K562 (cell line): ENCODE results near the gene OSGEP. TPM values are rescaled to one million over a fixed set of nuclear protein-coding genes. Genes with fewer than 3 reads are reported as not detected.

ENCODE experiments used
- BCLAF1 ChIP-seq, 2 experiments: fragments of 450-650 bp in 1 of 2; IDR thresholded peaks; 2 replicates each; pipeline ENCODE4 v1.6.1; 2011 to 2017; ENCODE audit warnings: low read depth in 2 of 2, antibody characterized with exemption in 1 of 2, borderline replicate concordance in 1 of 2, low read length in 1 of 2, mild to moderate bottlenecking in 1 of 2, mixed read lengths in 1 of 2; ENCODE audit not compliant: control insufficient read depth in 1 of 2
- CTBP1 ChIP-seq: fragments of 450-650 bp; IDR thresholded peaks from 2 replicates; pipeline ENCODE4 v1.6.1; 2016; ENCODE audit warnings: borderline replicate concordance
- HDAC8 ChIP-seq: fragments of 450-650 bp; IDR thresholded peaks from 2 replicates; pipeline ENCODE4 v1.6.1; 2016; ENCODE audit warnings: mild to moderate bottlenecking, missing genetic modification characterization, moderate library complexity, missing compliant biosample characterization
- HMG20A ChIP-seq: fragments of 450-650 bp; formaldehyde crosslinking; conservative IDR thresholded peaks from 2 replicates; pipeline ENCODE4 v1.4.0; 2020; ENCODE audit warnings: mild to moderate bottlenecking, mixed read lengths
- KDM2B ChIP-seq: fragments of 250-450 bp; sonication (Bioruptor Pico); IDR thresholded peaks from 2 replicates; pipeline ENCODE4 v1.8.0; 2021; ENCODE audit warnings: mild to moderate bottlenecking, moderate library complexity
- MTA3 ChIP-seq: fragments of 450-650 bp; formaldehyde crosslinking; IDR thresholded peaks from 2 replicates; pipeline ENCODE4 v1.6.1; 2017; ENCODE audit warnings: mild to moderate bottlenecking, borderline replicate concordance
- SMAD2 ChIP-seq: fragments of 150-350 bp; IDR thresholded peaks from 2 replicates; pipeline ENCODE4 v1.6.1; 2014; ENCODE audit warnings: low read depth, mild to moderate bottlenecking, low read length
- SRF ChIP-seq, 2 experiments: fragments of 250-450, 450-650 bp in 1 of 2; sonication (Bioruptor Pico) in 1 of 2; sonication (generic) in 1 of 2; formaldehyde crosslinking; IDR thresholded peaks; 2 replicates each; pipeline versions ENCODE4 v1.5.0 to v1.5.1; 2020 to 2022; ENCODE audit warnings: mild to moderate bottlenecking in 1 of 2, missing genetic modification reagents in 1 of 2
- TEAD1 ChIP-seq, 2 experiments: fragments of 450-650 bp in 1 of 2; sonication (generic) in 1 of 2; formaldehyde crosslinking; IDR thresholded peaks; 2 replicates each; pipeline versions ENCODE4 v1.4.0 to v1.8.0; 2020 to 2022; ENCODE audit warnings: mild to moderate bottlenecking in 2 of 2, missing genetic modification reagents in 1 of 2
- TGIF2 ChIP-seq: sonication (generic); formaldehyde crosslinking; IDR thresholded peaks from 2 replicates; pipeline ENCODE4 v1.8.1; 2022; ENCODE audit warnings: mild to moderate bottlenecking, missing genetic modification reagents, moderate library complexity
- ZNF175 ChIP-seq: fragments of 200-800 bp; sonication (Bioruptor generic); IDR thresholded peaks from 2 replicates; pipeline ENCODE4 v1.6.1; 2016; ENCODE audit warnings: low read depth, mild to moderate bottlenecking, missing genetic modification characterization, missing compliant biosample characterization
- ZNF232 ChIP-seq: sonication (generic); formaldehyde crosslinking; IDR thresholded peaks from 2 replicates; pipeline ENCODE4 v1.8.0; 2022; ENCODE audit warnings: mild to moderate bottlenecking, missing genetic modification reagents
- ZNF609 ChIP-seq: sonication (generic); formaldehyde crosslinking; IDR thresholded peaks from 2 replicates; pipeline ENCODE4 v1.8.1; 2023; ENCODE audit warnings: missing genetic modification reagents, mild to moderate bottlenecking, borderline replicate concordance
- polyA plus RNA-seq, 8 experiments: library from polyadenylated mRNA; depleted of rRNA in 4 of 8; stranded (reverse) in 5 of 8; unstranded in 3 of 8; fragments of >200 nt; fragmentation: Nextera tagmentation in 2 of 8; fragmentation: Illumina TruSeq in 1 of 8; extraction: Ambion mirVana in 2 of 8; extraction: Trizol in 1 of 8; gene quantifications; 2 replicates each; pipeline versions ENCODE4 v1.2.1 to v1.2.3, GENCODE V29; 2011 to 2014; ENCODE audit warnings: inconsistent platforms in 1 of 8, missing spikeins in 1 of 8
- total RNA-seq, 7 experiments: library from RNA; depleted of rRNA in 6 of 7; stranded (reverse); fragments of >200 nt in 6 of 7; fragmentation: Illumina TruSeq in 2 of 7; extraction: Trizol in 2 of 7; gene quantifications; 2 replicates each; pipeline versions ENCODE4 v1.2.1 to v1.2.3, GENCODE V29; 2011 to 2021; ENCODE audit warnings: low replicate concordance in 1 of 7
- TF ChIP-seq, protein P1 (sequence below): fragments of 250-450 bp; sonication (Bioruptor Pico); IDR thresholded peaks from 2 replicates; pipeline ENCODE4 v1.8.0; 2021; ENCODE audit warnings: mild to moderate bottlenecking, moderate library complexity
- TF ChIP-seq, protein P2 (sequence below): fragments of 250-450 bp; sonication (Bioruptor Pico); IDR thresholded peaks from 2 replicates; pipeline ENCODE4 v1.6.1; 2021; ENCODE audit warnings: mild to moderate bottlenecking

Gene OSGEP
- total and polyA plus RNA-seq, 9 of the 15 experiments (the other 6 are each of a cell fraction or from before 2014, with no cell fraction given) = 32.1 to 59.2 (median 44.1) TPM

DNA sequence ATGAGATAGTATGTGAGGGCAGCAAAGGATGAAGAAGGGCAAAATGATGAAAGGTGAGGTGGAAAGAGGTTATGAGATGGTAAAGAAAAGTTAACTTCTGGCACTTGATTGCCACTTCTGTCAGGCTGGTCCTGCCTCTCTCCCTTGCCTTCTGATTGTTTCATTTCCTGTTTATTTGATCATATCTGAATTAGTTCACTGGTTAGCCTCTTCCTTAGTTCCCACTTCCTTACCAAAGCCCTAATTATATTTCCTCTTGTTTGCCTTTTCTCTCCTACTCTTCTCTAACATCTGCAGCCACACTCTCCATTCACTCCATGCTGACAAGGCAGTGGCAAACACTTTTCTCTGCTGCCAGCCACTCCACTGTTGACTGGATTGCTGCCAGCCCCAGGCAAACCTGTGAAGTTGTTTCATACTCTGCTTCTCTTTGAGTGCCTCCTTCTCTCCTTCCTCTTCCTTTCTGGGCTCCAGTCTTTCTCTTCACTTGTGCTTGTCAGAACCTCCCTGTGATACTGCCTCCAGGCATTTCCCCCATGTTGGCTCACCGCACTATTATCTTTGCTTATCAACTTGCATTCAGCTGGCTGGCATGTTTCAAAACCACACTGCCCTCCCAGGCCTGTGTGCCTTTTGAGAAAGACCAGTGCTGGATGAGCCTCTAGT, 22.7 kb upstream of the OSGEP start (continued):
- TF ChIP-seq CTBP1 (0 out of 2 replicates have a peak, but pooled peaks have one; percentile 15), ZNF232 (no peak), TEAD1 (CRISPR knock-in tag; IDR thresholded peaks at IDR 0.05) (peak in 1 of 2 experiments; percentile 64; a peak in 2 of 4 replicates), MTA3 (0 out of 2 replicates have a peak, but pooled peaks have one; percentile 35), HDAC8 (no peak), TGIF2 (CRISPR knock-in tag) (no peak), ZNF609 (CRISPR knock-in tag) (no peak), KDM2B (no peak), BCLAF1 (IDR thresholded peaks at IDR 0.05; ENCODE audit: borderline replicate concordance in 1 of 2, control insufficient read depth in 1 of 2, low read depth in 2 of 2, low read length in 1 of 2) (no peak), HMG20A (CRISPR knock-in tag) (no peak), SRF (CRISPR knock-in tag; IDR thresholded peaks at IDR 0.05) (no peak), ZNF175 (CRISPR knock-in tag) (0 out of 2 replicates have a peak, but pooled peaks have one; percentile 33), SMAD2 (no peak)
- TF ChIP-seq, protein P1, sequence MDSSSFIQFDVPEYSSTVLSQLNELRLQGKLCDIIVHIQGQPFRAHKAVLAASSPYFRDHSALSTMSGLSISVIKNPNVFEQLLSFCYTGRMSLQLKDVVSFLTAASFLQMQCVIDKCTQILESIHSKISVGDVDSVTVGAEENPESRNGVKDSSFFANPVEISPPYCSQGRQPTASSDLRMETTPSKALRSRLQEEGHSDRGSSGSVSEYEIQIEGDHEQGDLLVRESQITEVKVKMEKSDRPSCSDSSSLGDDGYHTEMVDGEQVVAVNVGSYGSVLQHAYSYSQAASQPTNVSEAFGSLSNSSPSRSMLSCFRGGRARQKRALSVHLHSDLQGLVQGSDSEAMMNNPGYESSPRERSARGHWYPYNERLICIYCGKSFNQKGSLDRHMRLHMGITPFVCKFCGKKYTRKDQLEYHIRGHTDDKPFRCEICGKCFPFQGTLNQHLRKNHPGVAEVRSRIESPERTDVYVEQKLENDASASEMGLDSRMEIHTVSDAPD = no peak
- TF ChIP-seq, protein P2, sequence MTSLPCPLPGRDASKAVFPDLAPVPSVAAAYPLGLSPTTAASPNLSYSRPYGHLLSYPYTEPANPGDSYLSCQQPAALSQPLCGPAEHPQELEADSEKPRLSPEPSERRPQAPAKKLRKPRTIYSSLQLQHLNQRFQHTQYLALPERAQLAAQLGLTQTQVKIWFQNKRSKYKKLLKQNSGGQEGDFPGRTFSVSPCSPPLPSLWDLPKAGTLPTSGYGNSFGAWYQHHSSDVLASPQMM (CRISPR knock-in tag) = no peak
